Measurements from ENCODE around the gene GPR4.
"Not testable (repeated sequence)": the region's sequence is repeated elsewhere in the genome, so short reads cannot be mapped to it uniquely, and the experiment has no call there.

GPR4 gene
- 0 reads per million in 2 experiments for total RNA-seq

- no peak for DNase-seq (ENCODE audit: low read depth)
These were observed at the start of gene GPR4 for GRCh38 chr19:45601524-45602374. Gene GPR4 (minus strand): TSS chr19:45602212. CDS start chr19:45591866, 10,346 bp downstream.

DNA sequence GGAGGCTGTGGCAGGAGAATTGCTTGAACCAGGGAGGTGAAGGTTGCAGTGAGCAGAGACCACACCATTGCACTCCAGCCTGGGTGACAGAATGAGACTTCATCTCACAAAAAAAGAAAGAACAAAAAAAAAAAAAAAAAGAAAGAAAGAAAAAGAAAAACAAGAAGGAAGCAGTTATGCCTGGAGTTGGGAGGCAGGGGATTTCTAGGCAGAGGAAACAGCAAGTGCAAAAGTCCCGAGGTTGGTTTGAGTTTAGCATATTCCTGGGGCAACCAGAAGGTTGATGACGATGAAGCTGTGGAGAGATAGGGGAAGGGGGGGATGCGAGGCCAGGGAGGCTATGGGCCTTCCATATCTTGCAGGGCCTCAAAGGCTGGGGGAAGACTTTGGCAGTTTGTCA lies 48.7 kb upstream of the GPR4 start:
- no peak for DNase-seq (ENCODE audit: low read depth)

DNA sequence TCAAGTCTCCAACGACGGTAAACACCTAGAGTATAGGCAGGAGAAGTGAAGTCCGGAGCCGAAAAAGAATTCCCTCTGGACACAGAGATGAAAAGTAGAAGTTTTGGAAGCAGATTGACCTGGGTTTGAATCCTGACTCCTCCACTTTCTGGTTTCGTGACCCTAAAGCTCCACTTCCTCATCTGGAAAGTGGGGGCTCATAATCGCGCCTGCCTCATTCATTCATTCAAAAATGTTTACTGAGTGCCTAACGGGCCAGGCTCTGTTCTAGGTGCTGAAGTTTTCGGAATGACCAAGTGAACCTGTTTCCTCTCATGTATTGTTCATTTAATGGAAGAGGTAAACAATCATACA lies 44.3 kb upstream of the GPR4 start:
- no peak for DNase-seq (ENCODE audit: low read depth)

DNA sequence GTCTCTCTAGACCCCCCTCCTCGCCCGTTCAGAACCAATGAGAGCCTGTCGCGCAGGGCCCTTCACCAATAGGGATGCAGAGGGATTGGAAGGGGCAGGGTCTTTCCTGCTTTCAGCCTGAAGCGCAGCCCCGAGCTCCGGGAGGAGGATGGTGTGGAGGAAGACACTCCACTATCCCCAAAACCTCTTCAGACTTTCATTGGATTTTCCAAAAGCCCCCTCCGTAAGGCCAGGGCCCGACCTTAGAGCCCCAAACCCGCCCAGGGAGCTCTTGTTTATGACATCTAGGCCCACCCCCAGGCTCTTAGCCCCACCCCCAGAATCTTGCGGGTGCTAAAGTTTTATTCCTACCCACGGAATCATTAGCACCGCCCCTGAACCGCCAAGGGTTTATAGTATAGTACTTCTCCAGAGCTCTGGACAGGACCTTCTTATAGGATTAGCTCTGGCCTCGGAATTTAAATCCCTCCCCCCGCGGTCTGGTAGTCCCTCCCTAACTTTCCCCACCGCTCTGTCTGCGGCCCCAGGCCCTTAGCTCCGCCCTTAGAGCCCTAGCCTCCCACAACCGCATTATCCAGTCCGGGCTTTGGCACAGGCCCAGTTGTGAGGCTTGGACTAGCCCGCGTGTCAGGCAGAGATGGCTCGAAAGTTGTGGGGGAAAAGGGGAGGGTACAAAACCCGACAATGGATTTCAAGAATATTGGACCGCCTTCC lies 43.8 kb upstream of the GPR4 start:
- DNase-seq (ENCODE audit: low read depth) = peak; percentile 60

DNA sequence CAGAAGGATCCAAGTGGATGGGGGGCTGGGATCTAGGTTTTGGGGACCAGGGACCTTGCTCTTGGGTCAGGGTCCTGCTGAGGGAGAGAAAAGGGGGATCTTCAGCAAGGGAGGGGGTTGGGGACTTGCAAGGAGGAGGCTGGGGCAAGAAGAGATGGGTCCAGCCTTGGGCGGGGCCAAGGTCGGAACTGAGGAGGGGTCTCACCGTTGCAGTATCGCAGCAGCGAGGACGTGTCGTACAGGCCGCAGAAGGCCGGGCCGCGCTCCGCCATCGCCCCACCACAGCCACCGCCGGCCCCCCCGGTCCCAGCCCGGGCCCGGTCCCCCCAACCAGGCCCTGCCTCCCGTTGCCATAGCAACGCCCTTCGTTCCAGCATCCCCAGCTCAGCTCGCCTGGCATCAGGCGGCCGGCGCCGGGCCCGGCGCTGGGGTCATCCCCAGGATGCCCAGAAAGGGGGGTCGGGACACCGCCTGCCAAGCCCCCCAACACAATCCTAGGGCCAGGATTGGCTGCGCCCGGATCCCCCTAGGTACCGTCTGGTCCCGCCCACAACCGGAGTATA lies 43.1 kb upstream of the GPR4 start:
- DNase-seq (ENCODE audit: low read depth) = no peak

DNA sequence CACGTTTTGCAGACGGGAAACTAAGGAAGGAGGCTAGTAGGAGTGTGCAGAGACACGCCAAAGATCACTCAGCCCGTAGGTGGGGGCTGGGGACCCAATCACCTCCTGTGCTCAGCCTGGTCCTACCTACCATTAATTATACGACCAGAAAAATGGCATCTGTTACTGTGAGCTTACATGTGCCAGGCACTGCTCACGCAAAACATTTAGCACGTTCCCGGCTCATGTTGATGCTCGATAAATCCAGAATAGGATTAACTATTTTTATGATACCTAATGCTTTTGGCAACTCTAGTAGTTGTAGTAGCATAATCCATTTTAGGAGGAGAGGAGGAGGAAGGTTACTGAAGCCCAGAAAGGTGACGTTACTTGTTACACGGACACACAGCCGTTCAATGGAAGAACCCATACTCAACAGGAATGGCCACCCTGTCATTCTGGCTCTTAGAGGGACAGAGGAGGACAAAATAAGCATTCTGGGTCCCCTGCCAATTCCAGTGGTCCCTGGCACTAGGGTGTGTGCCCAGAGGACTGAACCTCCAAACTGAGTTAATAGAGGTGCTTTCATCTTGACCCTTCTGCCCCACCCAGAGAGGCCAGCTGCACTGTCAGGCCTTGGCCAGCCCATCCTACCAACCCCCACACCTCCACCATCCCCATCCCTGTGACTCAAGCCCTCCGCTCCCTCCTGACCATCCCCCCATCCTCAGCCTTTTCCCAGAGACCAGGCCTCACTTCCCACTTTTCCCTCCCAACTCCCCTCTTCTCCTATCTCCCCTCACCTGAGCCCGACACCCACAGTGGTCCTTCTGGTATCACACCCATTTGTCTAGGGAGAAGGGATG lies 42.1 kb upstream of the GPR4 start:
- DNase-seq (ENCODE audit: low read depth) = no peak

DNA sequence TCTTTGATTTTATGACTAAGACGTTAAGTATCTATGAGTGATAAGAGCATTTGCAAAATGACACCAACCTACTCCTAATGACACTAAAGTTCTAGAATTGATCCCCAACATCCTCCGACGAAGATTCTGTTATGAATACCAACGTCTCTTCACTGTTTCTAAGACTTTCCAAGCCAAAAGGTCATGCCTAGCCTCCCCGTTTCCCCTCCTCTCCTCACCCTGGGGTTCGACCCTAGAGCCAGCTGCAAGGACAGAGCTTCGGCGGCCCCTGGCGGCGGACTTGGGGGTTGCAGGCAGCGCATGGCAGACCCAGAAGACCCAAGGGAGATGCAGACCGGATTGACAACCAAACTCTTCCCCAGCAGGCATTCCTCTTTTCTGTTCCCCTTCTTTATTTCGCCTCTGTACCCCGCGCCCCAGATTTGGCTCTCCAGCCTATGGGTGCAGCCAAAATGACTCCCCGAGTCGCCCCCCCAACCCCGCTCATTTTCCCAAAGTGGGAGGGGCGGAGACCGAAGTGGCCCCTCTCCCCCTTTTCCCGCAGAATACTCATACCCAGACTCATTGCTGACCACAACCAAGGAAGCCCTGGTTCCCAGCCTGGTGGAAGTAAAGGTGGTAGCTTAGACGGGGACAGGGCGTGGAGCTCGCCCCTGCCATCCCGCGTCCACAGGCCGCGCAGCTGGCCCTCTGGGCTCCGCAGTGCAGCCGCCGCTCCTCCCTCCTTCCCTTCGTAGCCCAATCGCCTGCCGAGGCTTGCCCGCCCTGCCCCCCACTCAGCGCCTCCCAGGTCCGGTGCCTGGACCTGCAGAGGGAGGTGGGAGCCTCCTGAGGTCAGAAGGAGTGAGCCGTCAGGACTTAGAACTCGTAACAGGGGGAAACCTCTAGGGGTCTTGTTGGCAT lies 41.3 kb upstream of the GPR4 start:
- DNase-seq (ENCODE audit: low read depth) = peak; percentile 75

GRCh38 chr19:45641274-45642105 lies 39.5 kb upstream of the GPR4 start:
- peak; percentile 5 for DNase-seq (ENCODE audit: low read depth)

- DNase-seq (ENCODE audit: low read depth) = peak; percentile 7
These were observed 38.8 kb upstream of the GPR4 start for GRCh38 chr19:45640849-45641273.

GRCh38 chr19:45638930-45639729 lies 37.1 kb upstream of the GPR4 start, which contains the start of gene EML2:
Gene EML2 (minus strand): TSS chr19:45639397. CDS start chr19:45639376, 21 bp downstream.
- DNase-seq (ENCODE audit: low read depth) = peak; percentile 33

GRCh38 chr19:45637890-45638667 lies 36.1 kb upstream of the GPR4 start:
- DNase-seq (ENCODE audit: low read depth) = no peak

- DNase-seq (ENCODE audit: low read depth) = no peak
These were observed 34.9 kb upstream of the GPR4 start for GRCh38 chr19:45636902-45637301.

DNA sequence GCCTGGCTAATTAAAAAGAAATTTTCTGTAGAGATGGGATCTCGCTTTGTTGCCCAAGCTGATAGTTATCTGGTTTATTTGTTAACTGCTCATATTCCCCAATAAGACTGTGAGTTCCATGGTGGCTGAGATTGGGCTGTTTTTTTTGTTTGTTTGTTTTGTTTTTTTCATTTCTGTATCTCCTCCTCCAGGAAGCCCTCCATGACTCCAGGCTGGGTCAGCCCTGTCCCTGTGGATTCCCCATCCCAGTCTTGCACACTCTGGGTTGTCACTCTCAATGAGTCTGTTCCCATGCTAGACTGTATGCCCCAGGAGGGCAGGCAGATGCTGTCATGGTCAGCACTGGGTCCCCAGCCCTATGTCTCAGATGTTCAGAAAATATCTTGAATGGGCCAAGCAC lies 34.3 kb upstream of the GPR4 start:
- DNase-seq (ENCODE audit: low read depth) = no peak

- peak; percentile 7 for DNase-seq (ENCODE audit: low read depth)
These were observed 30.6 kb upstream of the GPR4 start for GRCh38 chr19:45632468-45633196.

DNA sequence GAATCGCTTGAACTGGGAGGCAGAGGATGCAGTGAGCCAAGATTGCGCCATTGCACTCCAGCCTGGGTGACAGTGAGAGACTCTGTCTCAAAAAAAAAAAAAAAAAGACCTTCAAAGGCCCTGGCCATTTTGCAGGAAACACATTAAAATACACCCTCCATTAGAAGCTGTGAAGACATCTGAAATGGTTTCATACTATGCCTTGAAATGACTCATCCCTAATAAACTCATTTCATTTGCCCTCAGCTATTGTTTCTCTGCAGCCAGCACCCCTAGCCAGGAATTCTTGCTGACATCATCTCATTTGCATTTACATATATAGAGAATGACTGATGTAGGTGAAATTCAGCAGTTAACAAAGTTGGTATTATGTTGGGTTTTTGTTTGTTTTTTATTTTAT lies 28.5 kb upstream of the GPR4 start:
- no peak for DNase-seq (ENCODE audit: low read depth)

- no peak for DNase-seq (ENCODE audit: low read depth)
These were observed 27.7 kb upstream of the GPR4 start for GRCh38 chr19:45629704-45630103.

- not testable (repeated sequence) for DNase-seq (ENCODE audit: low read depth)
These were observed 26.2 kb upstream of the GPR4 start for GRCh38 chr19:45628219-45628618.

- no peak for DNase-seq (ENCODE audit: low read depth)
These were observed 22.0 kb upstream of the GPR4 start for GRCh38 chr19:45623984-45624383.
